Mesenteric fat pad (tissue), 1 donor: ENCODE measurements around the gene DCBLD2. TPM values are rescaled to one million over a fixed set of nuclear protein-coding genes. Genes with fewer than 3 reads are reported as not detected.

Source experiments
- DNase-seq: peaks from one replicate; pipeline ENCODE4 v3.0.0-alpha.2; 2020; ENCODE audit warnings: low spot score
- total RNA-seq: library from RNA; stranded (reverse); fragmentation: NEBNext Ultra II Directional; extraction: Animal tissue kit (Norgen Biotek cat#: 25700); gene quantifications from one replicate; pipeline ENCODE4 v1.2.1, GENCODE V29; 2021
- donor health status: DM: yes; HTN: yes; CAD: no.

The DCBLD2 gene
- total RNA-seq, 1 donor from 2014 or later, result 28.4 TPM

- DNase-seq, result no peak
Measured at GRCh38 chr3:98793971-98794370, 107.5 kb downstream of the DCBLD2 start.

- no peak for DNase-seq
Measured at GRCh38 chr3:98791341-98792325, 109.9 kb downstream of the DCBLD2 start.

GRCh38 chr3:98788651-98789050, 112.8 kb downstream of the DCBLD2 start:
- DNase-seq, result no peak

DNA sequence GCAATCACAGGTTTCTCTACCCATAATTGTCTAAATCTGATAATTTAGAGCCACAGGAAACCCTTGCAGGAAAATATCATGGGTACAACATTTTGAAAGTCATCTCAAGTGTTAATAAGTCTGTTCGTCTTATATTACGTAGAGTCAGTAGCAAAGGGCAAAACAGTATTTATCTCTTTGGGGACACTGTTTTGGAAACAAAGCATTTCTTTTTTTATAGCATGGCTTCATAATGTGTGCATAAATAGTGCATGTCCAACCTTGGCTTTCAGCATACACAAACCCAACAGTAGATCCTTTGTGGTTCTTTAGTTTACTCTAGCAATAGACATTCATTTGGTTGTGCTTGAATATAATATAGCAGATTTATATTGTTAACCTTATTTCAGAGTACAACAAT, 114.3 kb downstream of the DCBLD2 start:
- DNase-seq, result no peak

DNA sequence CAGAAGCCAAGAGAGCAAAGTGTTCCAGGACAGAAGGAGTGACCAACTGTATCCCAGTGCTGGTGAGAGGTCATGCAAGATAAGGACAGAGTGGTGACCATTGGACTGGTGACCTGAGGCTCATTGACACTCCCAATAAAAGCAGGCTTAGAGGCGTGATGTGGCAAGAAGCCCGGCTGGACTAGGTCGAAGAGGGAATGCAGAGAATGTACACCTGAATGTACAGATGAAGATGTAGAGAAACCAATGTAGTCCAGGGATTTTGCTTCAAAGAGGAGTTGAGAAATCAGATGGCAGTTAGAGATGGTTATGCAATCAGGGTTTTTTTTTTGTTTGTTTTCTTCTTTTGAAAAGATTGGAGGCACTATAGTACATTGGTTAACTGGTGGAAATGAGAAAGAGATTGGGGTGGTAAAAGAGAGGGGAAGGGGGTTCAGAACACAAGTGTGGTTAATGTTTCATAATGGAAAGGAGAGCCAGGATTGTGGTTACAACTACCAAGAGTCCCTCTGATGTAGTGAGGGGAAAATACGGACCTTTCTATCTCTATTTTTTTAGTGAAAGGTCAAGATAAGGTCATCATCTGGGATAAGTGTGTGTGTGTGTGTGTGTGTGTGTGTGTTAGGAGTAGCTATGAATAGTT, 115.0 kb downstream of the DCBLD2 start:
- DNase-seq, result no peak

GRCh38 chr3:98784666-98785600, 116.6 kb downstream of the DCBLD2 start:
- no peak for DNase-seq

DNA sequence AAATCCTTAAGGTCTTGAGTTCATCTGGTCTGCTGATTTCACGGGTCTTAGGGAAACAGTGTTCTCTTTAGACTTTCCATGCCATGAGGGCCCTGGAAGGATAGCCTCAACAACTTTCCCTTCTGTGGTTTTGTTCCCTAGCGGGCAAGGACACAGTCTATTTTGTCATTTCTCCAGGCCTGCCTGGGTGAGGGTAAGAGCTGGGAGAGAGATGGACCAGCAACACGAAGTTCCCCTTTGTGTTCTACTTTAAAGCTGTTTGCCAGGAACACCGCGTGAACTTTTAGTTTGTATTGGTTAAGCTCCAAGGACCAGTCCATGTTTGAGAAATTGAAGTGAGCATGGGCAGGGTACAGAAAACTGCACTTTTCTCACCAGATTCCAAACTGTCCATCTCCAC, 117.5 kb downstream of the DCBLD2 start:
- no peak for DNase-seq

DNA sequence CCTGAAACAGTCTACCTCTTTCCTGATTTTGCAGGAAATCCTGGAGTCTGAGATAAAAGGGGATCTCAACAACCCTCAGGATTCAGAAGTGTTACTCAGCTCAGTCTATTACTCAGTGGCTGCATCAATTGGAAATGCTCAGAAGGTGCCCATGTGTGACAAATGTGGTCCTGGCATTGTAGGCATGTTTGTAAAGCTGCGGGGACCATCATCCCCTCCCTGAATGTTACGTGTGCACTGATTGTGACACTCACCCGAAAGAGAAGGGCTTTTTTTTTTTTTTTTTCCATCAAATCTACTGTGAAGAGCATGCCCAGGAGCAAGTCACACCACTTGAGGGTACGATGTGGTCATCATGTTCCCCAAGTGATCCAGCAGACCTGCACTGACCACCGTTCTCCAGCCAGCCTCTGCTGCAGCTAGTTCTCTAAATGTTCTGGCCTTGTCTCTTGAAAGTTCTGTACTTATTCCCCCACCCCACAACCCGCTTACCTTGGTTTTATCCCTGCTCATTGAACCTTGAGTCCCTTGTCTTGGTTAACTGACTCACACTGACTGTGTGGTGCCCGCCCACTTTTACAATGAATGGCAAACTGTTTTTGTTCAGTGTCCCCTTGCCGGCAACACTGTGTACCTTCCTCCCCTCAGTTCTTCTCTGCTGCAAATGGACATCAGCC, 118.5 kb downstream of the DCBLD2 start:
- no peak for DNase-seq

GRCh38 chr3:98780343-98780742, 121.2 kb downstream of the DCBLD2 start:
- DNase-seq, result no peak

DNA sequence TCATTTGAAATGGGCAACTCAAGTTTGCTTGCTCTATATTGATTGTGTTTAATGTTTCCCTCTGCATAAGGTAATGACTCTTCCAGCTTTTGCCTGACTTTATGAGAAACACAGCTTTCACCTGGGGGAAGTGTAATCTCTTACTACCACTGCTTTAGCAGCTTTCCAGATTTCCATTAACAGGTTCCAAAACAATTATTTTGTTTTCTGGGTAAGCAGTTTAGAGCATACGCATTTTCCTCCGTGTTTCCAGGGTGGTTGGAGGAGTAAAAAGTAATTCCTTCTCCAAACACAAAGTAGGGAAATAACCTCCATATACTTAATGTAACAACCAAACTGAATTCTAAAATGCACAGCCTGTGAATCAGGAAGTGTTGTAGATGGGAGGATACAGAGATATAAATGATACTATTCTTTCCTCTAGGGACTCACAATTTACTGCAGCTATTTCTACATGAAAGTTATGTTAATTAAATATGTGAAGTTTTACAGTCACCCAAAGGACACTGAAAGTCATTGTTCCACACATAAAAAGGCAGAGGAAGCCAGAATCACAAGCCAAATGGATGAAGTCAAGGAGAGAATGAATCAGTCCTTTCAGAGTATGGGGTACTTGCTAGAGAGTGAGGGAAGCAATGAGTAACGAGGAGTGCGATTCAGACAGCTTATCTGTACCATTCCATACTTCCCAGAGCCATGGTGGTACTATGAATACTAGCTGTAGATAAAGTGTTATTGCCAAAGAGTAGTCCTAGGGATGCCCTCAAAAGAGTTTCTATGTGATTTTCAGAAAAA, 121.8 kb downstream of the DCBLD2 start:
- no peak for DNase-seq

DNA sequence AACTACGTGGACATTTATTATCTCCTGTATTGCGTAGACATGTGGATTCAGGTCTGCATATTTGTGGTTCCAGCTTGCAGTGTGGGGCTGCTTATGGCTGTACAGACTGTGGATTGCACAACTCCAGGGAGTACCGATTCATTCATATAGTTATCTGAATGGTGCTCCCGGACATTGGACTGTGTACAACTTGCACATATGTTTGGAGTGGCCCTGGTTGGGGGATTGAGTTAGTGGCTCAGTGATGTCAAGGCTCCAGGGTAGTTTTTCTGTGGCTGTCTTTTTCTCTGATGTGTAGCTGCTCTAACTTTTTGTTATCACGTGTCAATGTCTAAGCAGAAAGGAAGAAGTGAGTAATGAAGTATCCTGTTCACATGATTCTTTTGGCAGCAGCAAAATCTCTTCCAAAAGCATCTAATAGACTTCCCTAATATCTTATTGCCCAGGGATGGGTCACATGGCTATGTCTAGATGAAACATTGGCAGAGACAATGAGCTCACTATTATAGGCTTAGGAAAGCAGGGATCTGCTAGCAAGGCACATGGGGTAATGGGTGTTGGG, 122.6 kb downstream of the DCBLD2 start:
- no peak for DNase-seq

DNA sequence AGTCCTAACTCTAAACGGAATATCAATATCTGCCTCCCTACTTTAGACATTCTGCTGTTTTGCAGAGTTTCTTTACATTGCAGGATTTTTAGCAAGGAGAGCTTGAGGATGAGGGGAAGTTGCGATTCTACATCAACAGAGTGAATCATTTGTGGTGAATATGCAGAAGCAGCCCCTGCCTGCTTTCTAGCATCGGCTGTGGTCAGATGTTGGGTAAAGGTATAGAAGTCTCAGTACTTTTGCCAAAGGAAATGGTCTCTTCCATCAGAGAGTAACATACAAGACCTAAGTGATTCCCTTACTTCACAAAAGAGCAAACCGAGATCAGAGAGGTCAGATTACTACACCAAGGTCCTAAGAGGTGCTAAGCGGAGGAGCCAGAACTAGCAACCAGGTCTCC, 123.1 kb downstream of the DCBLD2 start:
- no peak for DNase-seq

GRCh38 chr3:98777801-98778220, 123.7 kb downstream of the DCBLD2 start:
- no peak for DNase-seq

GRCh38 chr3:98777286-98777685, 124.2 kb downstream of the DCBLD2 start:
- no peak for DNase-seq

GRCh38 chr3:98776140-98776493, 125.4 kb downstream of the DCBLD2 start:
- no peak for DNase-seq

- no peak for DNase-seq
Measured at GRCh38 chr3:98775459-98776139, 125.9 kb downstream of the DCBLD2 start.

DNA sequence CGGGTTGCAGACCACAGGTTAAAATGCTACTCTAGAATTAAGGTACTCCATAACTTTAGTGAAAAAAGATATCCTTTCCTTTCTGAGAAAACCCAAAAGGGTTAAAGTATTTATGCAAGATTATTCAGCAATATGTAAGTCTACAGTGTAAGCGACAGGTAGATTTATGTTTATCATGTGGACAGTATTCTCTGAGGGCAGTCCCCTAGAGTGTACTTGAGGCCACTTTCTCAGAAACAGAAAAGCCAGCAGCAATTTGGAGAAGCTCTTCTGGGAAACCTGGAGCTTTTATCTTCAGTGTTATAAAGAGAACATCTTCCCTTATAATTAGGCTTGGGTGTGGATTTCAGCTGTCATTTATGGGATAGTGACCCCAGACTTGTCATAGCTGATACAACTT, 129.5 kb downstream of the DCBLD2 start:
- DNase-seq, result no peak

DNA sequence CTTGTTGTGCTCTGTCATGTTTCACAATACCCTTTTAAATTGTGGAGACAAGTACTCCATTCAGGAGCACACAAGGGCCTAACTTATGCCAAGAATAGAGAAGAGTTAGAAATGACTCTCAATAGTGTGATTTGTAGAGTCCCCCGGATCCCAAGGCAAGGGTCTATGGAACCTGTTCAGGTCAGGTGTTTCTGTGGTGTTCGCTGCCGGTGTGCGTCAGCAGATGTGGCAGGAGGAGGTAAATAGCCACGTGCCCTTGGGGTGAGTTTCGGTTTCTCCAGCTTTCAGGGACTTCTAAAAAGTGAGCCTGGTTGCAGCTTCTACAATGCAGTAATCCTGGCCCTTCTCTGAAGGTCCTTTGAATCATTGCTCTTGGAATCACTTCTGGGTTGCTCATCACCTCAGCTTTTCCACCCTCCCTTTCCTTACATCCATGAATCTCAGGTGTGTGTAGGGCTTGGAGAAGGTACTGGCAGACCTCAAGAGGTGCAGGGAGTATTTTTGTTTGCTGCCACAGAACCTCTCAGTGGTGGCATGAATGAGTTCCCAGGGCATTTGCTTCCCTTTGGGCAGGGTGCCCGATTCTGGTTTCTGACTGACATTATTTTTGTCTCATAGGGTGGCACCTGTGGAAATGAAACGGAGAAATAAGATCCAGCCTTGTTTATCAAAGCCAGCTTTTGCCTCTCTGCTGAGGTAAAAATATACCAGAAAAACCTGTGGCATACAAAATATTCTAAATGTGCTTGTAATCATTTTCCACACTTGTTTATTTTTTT, 131.0 kb downstream of the DCBLD2 start:
- no peak for DNase-seq
